Urothelium cell line (cell line): ENCODE measurements around the gene MYDGF.

Experiments
- DNase-seq: peaks from one replicate; pipeline ENCODE4 v3.0.0; 2011; ENCODE audit warnings: low spot score, mixed read lengths
- FAIRE-seq: peaks from 2 replicates; lab custom pipeline; 2011; peaks lifted over from hg19 to GRCh38; lab: Jason Lieb, UNC

MYDGF gene

GRCh38 chr19:4619668-4620294 lies 50.4 kb downstream of the MYDGF start:
- DNase-seq (no peak), FAIRE-seq (no peak)

GRCh38 chr19:4618019-4618418 lies 52.1 kb downstream of the MYDGF start:
- FAIRE-seq, result no peak
- DNase-seq, result no peak

DNA sequence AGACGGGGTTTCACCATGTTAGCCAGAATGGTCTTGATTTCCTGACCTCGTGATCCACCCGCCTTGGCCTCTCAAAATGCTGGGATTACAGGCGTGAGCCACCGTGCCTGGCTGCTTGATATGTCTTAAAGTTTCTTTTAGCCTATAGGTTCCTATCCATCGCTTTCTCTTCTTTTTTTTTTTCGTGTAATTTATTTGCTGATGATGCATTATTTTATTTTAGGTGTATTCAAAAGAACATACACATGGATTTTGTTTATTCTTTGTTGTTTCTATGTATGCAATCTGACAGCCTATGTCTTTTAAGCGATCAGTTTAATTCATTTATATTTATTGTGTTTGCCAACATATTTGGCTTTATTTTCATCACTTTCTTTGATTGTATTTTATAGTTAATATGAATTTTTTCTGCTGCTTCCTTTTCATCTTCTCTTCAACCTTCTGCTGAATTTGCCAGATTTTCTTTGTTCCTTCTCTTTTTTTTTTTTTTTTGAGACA lies 56.8 kb downstream of the MYDGF start:
- DNase-seq, result no peak
- no peak for FAIRE-seq

DNA sequence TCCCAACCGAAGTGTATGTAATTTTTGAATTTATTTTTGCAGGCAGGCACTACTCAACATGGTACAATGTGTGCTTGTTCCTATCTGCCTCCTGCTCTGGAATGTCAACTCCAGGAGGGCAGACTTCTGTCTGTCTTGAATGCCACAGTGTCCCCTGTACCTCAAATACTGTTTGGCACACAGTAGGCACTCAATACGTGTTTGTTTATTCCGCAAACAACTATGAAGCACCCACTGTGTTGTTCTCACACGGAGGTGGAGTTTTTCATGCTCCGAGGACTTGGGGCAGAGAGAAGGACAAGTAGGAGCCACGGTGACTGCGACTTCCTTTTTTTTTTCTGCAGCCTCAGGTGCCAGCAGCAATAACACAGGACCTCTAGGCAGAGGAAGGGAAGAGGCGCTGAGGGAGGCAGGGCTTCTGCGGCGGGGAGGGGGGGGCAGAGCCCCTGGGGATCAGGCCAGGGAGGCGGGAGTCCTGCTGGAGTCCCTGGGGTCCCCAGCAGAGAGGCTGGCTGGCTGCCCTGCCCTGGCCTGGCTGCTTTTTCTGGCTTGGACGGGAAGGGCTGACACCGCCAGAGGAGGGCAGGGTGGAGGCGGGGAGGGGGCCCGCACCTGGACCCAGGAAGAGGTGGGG lies 60.1 kb downstream of the MYDGF start:
- DNase-seq, result no peak
- FAIRE-seq, result no peak
